Endothelial cell (in vitro differentiated cells): ENCODE measurements around the gene PFDN1. TPM values are rescaled to one million over a fixed set of nuclear protein-coding genes. Genes with fewer than 3 reads are reported as not detected.

Experiments used
- DNase-seq: peaks from one replicate; pipeline ENCODE4 v3.0.0; 2021; ENCODE audit warnings: low spot score
- H3K27ac Mint-ChIP-seq: one replicate; pipeline ENCODE4 v1.8.0; 2021; ENCODE audit warnings: mixed read lengths, inconsistent platforms; ENCODE audit not compliant: unreplicated experiment
- H3K27me3 Mint-ChIP-seq: one replicate; pipeline ENCODE4 v1.8.0; 2021; ENCODE audit warnings: mild to moderate bottlenecking, moderate library complexity, mixed read lengths, inconsistent platforms; ENCODE audit not compliant: unreplicated experiment
- H3K36me3 Mint-ChIP-seq: one replicate; pipeline ENCODE4 v1.8.0; 2021; ENCODE audit warnings: mild to moderate bottlenecking, low read depth, mixed read lengths, inconsistent platforms; ENCODE audit not compliant: unreplicated experiment
- H3K4me1 Mint-ChIP-seq: one replicate; pipeline ENCODE4 v1.8.0; 2021; ENCODE audit warnings: mild to moderate bottlenecking, mixed read lengths, inconsistent platforms; ENCODE audit not compliant: unreplicated experiment
- H3K4me3 Mint-ChIP-seq: one replicate; pipeline ENCODE4 v1.8.0; 2021; ENCODE audit warnings: mild to moderate bottlenecking, mixed read lengths, inconsistent platforms; ENCODE audit not compliant: unreplicated experiment
- H3K9me3 Mint-ChIP-seq: one replicate; pipeline ENCODE4 v1.8.0; 2021; ENCODE audit warnings: mixed read lengths, inconsistent platforms; ENCODE audit not compliant: unreplicated experiment
- CTCF ChIP-seq: fragments of 200-600 bp; sonication (generic); IDR thresholded peaks from one replicate; pipeline ENCODE4 v1.5.0; 2021; ENCODE audit warnings: antibody characterized with exemption; ENCODE audit not compliant: unreplicated experiment
- total RNA-seq: library from RNA; stranded (reverse); fragmentation: NEBNext Ultra II Directional; extraction: Animal tissue kit (Norgen Biotek cat#: 25700); gene quantifications from one replicate; pipeline ENCODE4 v1.2.1, GENCODE V29; 2021; ENCODE audit not compliant: unreplicated experiment

The PFDN1 gene
- total RNA-seq, 1 donor from 2014 or later = 86.2 TPM

GRCh38 chr5:140217299-140218026, 85.4 kb downstream of the PFDN1 start:
- Mint-ChIP-seq H3K27ac (no peak overlapping the region), H3K4me1 (peaks cover 14% of the 10 kb centered on the region)
- no peak for TF ChIP-seq CTCF

GRCh38 chr5:140216478-140217074, 86.3 kb downstream of the PFDN1 start:
- Mint-ChIP-seq H3K4me1 (peaks cover 14% of the 10 kb centered on the region), H3K27ac (peak overlapping the region; percentile 48), H3K36me3 (no peaks in the 10 kb centered on the region), H3K4me3 (no peak overlapping the region), H3K27me3 (no peaks in the 10 kb centered on the region), H3K9me3 (no peaks in the 10 kb centered on the region)
- TF ChIP-seq CTCF = no peak
- DNase-seq = no peak

More at GRCh38 chr5:140217299-140218026, 85.4 kb downstream of the PFDN1 start:
- no peak for DNase-seq
- Mint-ChIP-seq H3K36me3 (no peaks in the 10 kb centered on the region), H3K27me3 (no peaks in the 10 kb centered on the region), H3K9me3 (no peaks in the 10 kb centered on the region), H3K4me3 (no peak overlapping the region)

- Mint-ChIP-seq H3K4me1 (peaks cover 14% of the 10 kb centered on the region), H3K4me3 (no peak overlapping the region), H3K27ac (peak overlapping the region; percentile 71), H3K9me3 (no peaks in the 10 kb centered on the region), H3K36me3 (no peaks in the 10 kb centered on the region), H3K27me3 (no peaks in the 10 kb centered on the region)
- DNase-seq = no peak
- no peak for TF ChIP-seq CTCF
These were observed 87.6 kb downstream of the PFDN1 start for GRCh38 chr5:140215276-140215675.

- H3K36me3 Mint-ChIP-seq = no peaks in the 10 kb centered on the region
- no peak overlapping the region for H3K4me3 Mint-ChIP-seq
- H3K27ac Mint-ChIP-seq = no peak overlapping the region
- H3K9me3 Mint-ChIP-seq = no peaks in the 10 kb centered on the region
- no peak for TF ChIP-seq CTCF
- H3K4me1 Mint-ChIP-seq = peaks cover 14% of the 10 kb centered on the region
- DNase-seq = no peak
- no peaks in the 10 kb centered on the region for H3K27me3 Mint-ChIP-seq
These were observed 88.1 kb downstream of the PFDN1 start for GRCh38 chr5:140214831-140215230.

GRCh38 chr5:140213370-140213983, 89.4 kb downstream of the PFDN1 start:
- H3K27me3 Mint-ChIP-seq = no peaks in the 10 kb centered on the region
- no peak overlapping the region for H3K4me3 Mint-ChIP-seq
- TF ChIP-seq CTCF = no peak
- no peaks in the 10 kb centered on the region for H3K9me3 Mint-ChIP-seq
- DNase-seq = no peak
- H3K27ac Mint-ChIP-seq = no peak overlapping the region
- peaks cover 14% of the 10 kb centered on the region for H3K4me1 Mint-ChIP-seq
- no peaks in the 10 kb centered on the region for H3K36me3 Mint-ChIP-seq
